Lower lobe of right lung (tissue), 2 donors: ENCODE data around the gene AOC1. TPM values are rescaled to one million over a fixed set of nuclear protein-coding genes. Genes with fewer than 3 reads are reported as not detected.
A peak's percentile ranks its signal among the peaks of the same experiment; 100 is the strongest.

Experiments used
- ATAC-seq, 2 donors: fragments of 200-7000 bp; cut with Tn5 transposase; one replicate each; pipeline ENCODE4 v1.9.1; 2020 to 2022; ENCODE audit warnings: mild to moderate bottlenecking in 2 of 2, moderate library complexity in 2 of 2
- DNase-seq: peaks from one replicate; pipeline ENCODE4 v3.0.0-alpha.2; 2020
- H3K27ac ChIP-seq: fragments of 200-600 bp; one replicate; pipeline ENCODE4 v1.8.0; 2022
- H3K27me3 ChIP-seq: fragments of 200-600 bp; one replicate; pipeline ENCODE4 v1.8.0; 2022; ENCODE audit warnings: low read depth
- H3K36me3 ChIP-seq: fragments of 200-600 bp; one replicate; pipeline ENCODE4 v1.8.0; 2022; ENCODE audit warnings: mild to moderate bottlenecking
- H3K4me1 ChIP-seq: fragments of 200-600 bp; one replicate; pipeline ENCODE4 v1.8.0; 2022
- H3K4me3 ChIP-seq: fragments of 200-600 bp; one replicate; pipeline ENCODE4 v1.8.0; 2022; ENCODE audit warnings: mild to moderate bottlenecking
- H3K9me3 ChIP-seq: fragments of 200-600 bp; one replicate; pipeline ENCODE4 v1.8.0; 2022
- CTCF ChIP-seq: fragments of 200-600 bp; IDR thresholded peaks from one replicate; pipeline ENCODE4 v1.8.0; 2022; ENCODE audit warnings: antibody characterized with exemption, mild to moderate bottlenecking
- intact Hi-C: fragments of 100-400 bp; cut with DNase I; formaldehyde crosslinking; loops from one replicate; pipeline ENCODE4 v1.11.0; 2022
- long read RNA-seq: library from polyadenylated mRNA; unstranded; transcript quantifications from one replicate; pipeline ENCODE4 v2.0.0, GENCODE V29; 2021
- total RNA-seq: library from RNA; stranded (reverse); fragmentation: NEBNext Ultra II Directional; extraction: Animal tissue kit (Norgen Biotek cat#: 25700); gene quantifications from one replicate; pipeline ENCODE4 v1.2.1, GENCODE V29; 2021
- donor health status: DM: no; HTN: yes; CAD: no; lungs with severe emphysema.

AOC1 gene, protein sequence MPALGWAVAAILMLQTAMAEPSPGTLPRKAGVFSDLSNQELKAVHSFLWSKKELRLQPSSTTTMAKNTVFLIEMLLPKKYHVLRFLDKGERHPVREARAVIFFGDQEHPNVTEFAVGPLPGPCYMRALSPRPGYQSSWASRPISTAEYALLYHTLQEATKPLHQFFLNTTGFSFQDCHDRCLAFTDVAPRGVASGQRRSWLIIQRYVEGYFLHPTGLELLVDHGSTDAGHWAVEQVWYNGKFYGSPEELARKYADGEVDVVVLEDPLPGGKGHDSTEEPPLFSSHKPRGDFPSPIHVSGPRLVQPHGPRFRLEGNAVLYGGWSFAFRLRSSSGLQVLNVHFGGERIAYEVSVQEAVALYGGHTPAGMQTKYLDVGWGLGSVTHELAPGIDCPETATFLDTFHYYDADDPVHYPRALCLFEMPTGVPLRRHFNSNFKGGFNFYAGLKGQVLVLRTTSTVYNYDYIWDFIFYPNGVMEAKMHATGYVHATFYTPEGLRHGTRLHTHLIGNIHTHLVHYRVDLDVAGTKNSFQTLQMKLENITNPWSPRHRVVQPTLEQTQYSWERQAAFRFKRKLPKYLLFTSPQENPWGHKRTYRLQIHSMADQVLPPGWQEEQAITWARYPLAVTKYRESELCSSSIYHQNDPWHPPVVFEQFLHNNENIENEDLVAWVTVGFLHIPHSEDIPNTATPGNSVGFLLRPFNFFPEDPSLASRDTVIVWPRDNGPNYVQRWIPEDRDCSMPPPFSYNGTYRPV
- total RNA-seq: 1.7 TPM
- long read RNA-seq, partial matches to known transcripts: 1 of 3 reads
- long read RNA-seq, other reads (novel, unspliced or antisense): 0 of 3 reads

GRCh38 chr7:150852371-150852905, at the start of gene AOC1:
Gene AOC1 (plus strand): TSS chr7:150852517. CDS start chr7:150856471, 3,954 bp downstream.
- no peaks in the 10 kb centered on the region for H3K36me3 ChIP-seq
- TF ChIP-seq CTCF: no peak
- no peak within 1 kb of the TSS for H3K27ac ChIP-seq
- peaks cover 14% of the 10 kb centered on the region for H3K27me3 ChIP-seq
- no peak within 1 kb of the TSS for H3K4me3 ChIP-seq
- DNase-seq (peak; percentile 55), ATAC-seq (peak in 1 of 2 donors; percentile 47)
- no peaks in the 10 kb centered on the region for H3K4me1 ChIP-seq
- intact Hi-C loops: no loop called here
- no peaks in the 10 kb centered on the region for H3K9me3 ChIP-seq

- DNase-seq (no peak), ATAC-seq (no peak)
- Histone ChIP-seq H3K4me1 (no peaks in the 10 kb centered on the region), H3K27ac (no peak overlapping the region), H3K9me3 (peaks cover 5% of the 10 kb centered on the region), H3K4me3 (no peak overlapping the region), H3K27me3 (peaks cover 34% of the 10 kb centered on the region), H3K36me3 (peaks cover 14% of the 10 kb centered on the region)
- no peak for TF ChIP-seq CTCF
- intact Hi-C loops: no loop called here
Observed at GRCh38 chr7:150803161-150803860, 49.0 kb upstream of the AOC1 start.

- no peak for ATAC-seq
- Histone ChIP-seq H3K27ac (no peak overlapping the region), H3K36me3 (peaks cover 14% of the 10 kb centered on the region), H3K4me1 (no peaks in the 10 kb centered on the region), H3K4me3 (no peak overlapping the region), H3K9me3 (peaks cover 5% of the 10 kb centered on the region), H3K27me3 (peaks cover 25% of the 10 kb centered on the region)
- no peak for DNase-seq
- TF ChIP-seq CTCF: no peak
- intact Hi-C loops: no loop called here
Observed at GRCh38 chr7:150804802-150805201, 47.5 kb upstream of the AOC1 start.

DNA sequence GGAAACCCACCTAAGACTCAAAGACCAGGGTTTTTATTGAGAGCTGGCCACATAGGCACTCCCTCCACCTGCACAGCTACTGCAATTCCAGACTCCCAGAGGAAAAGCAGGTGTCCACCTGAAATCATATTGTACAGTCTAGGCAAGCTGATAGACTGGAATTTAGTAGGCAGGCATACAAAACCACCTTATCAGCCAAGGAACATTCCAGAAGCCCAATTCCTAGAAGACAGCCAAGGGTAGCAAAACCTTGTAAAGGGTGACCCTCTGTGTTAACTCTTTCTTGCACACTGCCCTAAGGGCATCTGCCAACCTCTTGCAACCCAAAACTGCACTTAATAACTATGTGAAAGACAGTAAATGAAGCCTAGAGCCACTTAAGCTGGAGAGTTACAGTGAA, 46.5 kb upstream of the AOC1 start:
- Histone ChIP-seq H3K27me3 (peaks cover 16% of the 10 kb centered on the region), H3K36me3 (peaks cover 14% of the 10 kb centered on the region), H3K27ac (no peak overlapping the region), H3K4me1 (no peaks in the 10 kb centered on the region), H3K9me3 (peaks cover 5% of the 10 kb centered on the region), H3K4me3 (no peak overlapping the region)
- intact Hi-C loops: no loop called here
- DNase-seq (no peak), ATAC-seq (no peak)
- TF ChIP-seq CTCF: no peak

GRCh38 chr7:150806454-150806853, 45.9 kb upstream of the AOC1 start:
- Histone ChIP-seq H3K27me3 (peaks cover 10% of the 10 kb centered on the region), H3K27ac (no peak overlapping the region), H3K9me3 (peaks cover 5% of the 10 kb centered on the region), H3K4me1 (no peaks in the 10 kb centered on the region), H3K4me3 (no peak overlapping the region), H3K36me3 (peaks cover 14% of the 10 kb centered on the region)
- no peak for DNase-seq
- no peak for TF ChIP-seq CTCF
- intact Hi-C loops: no loop called here
- ATAC-seq: no peak
